HepG2 (cell line): ENCODE results near the gene KLHL17. TPM values are rescaled to one million over a fixed set of nuclear protein-coding genes. Genes with fewer than 3 reads are reported as not detected.

Experiments used
- CTCF ChIP-seq: sonication (generic); formaldehyde crosslinking; IDR thresholded peaks from 2 replicates; pipeline ENCODE4 v1.5.0; 2020; ENCODE audit warnings: mild to moderate bottlenecking, missing genetic modification reagents, moderate library complexity
- FUBP1 ChIP-seq: sonication (generic); formaldehyde crosslinking; IDR thresholded peaks from 2 replicates; pipeline ENCODE4 v1.5.1; 2020; ENCODE audit warnings: missing genetic modification reagents, mild to moderate bottlenecking, borderline replicate concordance
- HNF4G ChIP-seq, 2 experiments: sonication (generic) in 1 of 2; formaldehyde crosslinking in 1 of 2; IDR thresholded peaks; 2 replicates each; pipeline versions ENCODE4 v1.4.0 to v1.6.1; 2011 to 2020; ENCODE audit warnings: borderline replicate concordance in 2 of 2, low read depth in 2 of 2, mild to moderate bottlenecking in 2 of 2, low read length in 1 of 2, missing genetic modification reagents in 1 of 2, moderate library complexity in 1 of 2
- KMT2B ChIP-seq: IDR thresholded peaks from 2 replicates; pipeline ENCODE4 v1.6.1; 2016; ENCODE audit warnings: missing genetic modification reagents, missing compliant biosample characterization
- MED8 ChIP-seq: sonication (generic); formaldehyde crosslinking; IDR thresholded peaks from 2 replicates; pipeline ENCODE4 v1.8.1; 2023; ENCODE audit warnings: mild to moderate bottlenecking, missing genetic modification reagents; ENCODE audit not compliant: insufficient replicate concordance
- MXD1 ChIP-seq: sonication (generic); formaldehyde crosslinking; IDR thresholded peaks from 2 replicates; pipeline ENCODE4 v1.4.0; 2020; ENCODE audit warnings: mild to moderate bottlenecking, missing genetic modification reagents
- NR2C2 ChIP-seq: sonication (generic); formaldehyde crosslinking; IDR thresholded peaks from 2 replicates; pipeline ENCODE4 v1.4.0; 2020; ENCODE audit warnings: missing genetic modification reagents, mild to moderate bottlenecking, moderate library complexity, borderline replicate concordance
- PREB ChIP-seq: sonication (generic); formaldehyde crosslinking; IDR thresholded peaks from 2 replicates; pipeline ENCODE4 v1.4.0; 2020; ENCODE audit warnings: missing genetic modification reagents
- RARA ChIP-seq: IDR thresholded peaks from 2 replicates; pipeline ENCODE4 v1.6.1; 2016; ENCODE audit warnings: missing genetic modification reagents, missing compliant biosample characterization
- ZNF142 ChIP-seq: sonication (generic); formaldehyde crosslinking; IDR thresholded peaks from 2 replicates; pipeline ENCODE4 v1.4.0; 2020; ENCODE audit warnings: missing genetic modification reagents
- ZNF276 ChIP-seq: sonication (generic); formaldehyde crosslinking; IDR thresholded peaks from 2 replicates; pipeline ENCODE4 v1.4.0; 2020; ENCODE audit warnings: mild to moderate bottlenecking, low read depth, missing genetic modification reagents
- ZNF3 ChIP-seq: IDR thresholded peaks from 2 replicates; pipeline ENCODE4 v1.7.0; 2017; ENCODE audit warnings: inconsistent platforms
- ZNF451 ChIP-seq: sonication (generic); formaldehyde crosslinking; IDR thresholded peaks from 2 replicates; pipeline ENCODE4 v1.5.0; 2020; ENCODE audit warnings: mild to moderate bottlenecking, missing genetic modification reagents
- polyA plus RNA-seq, 8 experiments: library from polyadenylated mRNA; depleted of rRNA in 3 of 8; stranded (reverse) in 7 of 8; unstranded in 1 of 8; fragments of >200 nt; fragmentation: Illumina TruSeq in 4 of 8; extraction: Trizol in 4 of 8; gene quantifications; 2 replicates each; pipeline versions ENCODE4 v1.2.1 to v1.2.3, GENCODE V29; 2011 to 2016; ENCODE audit warnings: low read depth in 4 of 8, missing spikeins in 1 of 8, mixed read lengths in 1 of 8; ENCODE audit not compliant: insufficient read depth in 1 of 8
- total RNA-seq, 5 experiments: library from RNA; depleted of rRNA; stranded (reverse); fragments of >200 nt; fragmentation: Illumina TruSeq; extraction: Trizol; gene quantifications; 2 replicates each; pipeline ENCODE4 v1.2.3, GENCODE V29; 2016; ENCODE audit warnings: low read depth in 1 of 5

Gene KLHL17
- total and polyA plus RNA-seq, 2 of the 13 experiments (the other 11 are each of a cell fraction or from before 2014, with no cell fraction given): 9.3 to 24.7 TPM

GRCh38 chr1:960363-961131 is at the start of gene KLHL17 (continued):
- TF ChIP-seq MED8 (CRISPR knock-in tag): no peak
- no peak for TF ChIP-seq FUBP1 (CRISPR knock-in tag)
- TF ChIP-seq ZNF142 (CRISPR knock-in tag): peak; percentile 100
- no peak; the same call in 1 of the 2 replicates for TF ChIP-seq CTCF (CRISPR knock-in tag)
- 0 out of 2 replicates have a peak, but pooled peaks have one; percentile 42 for TF ChIP-seq ZNF451
- peak; percentile 23; the same call in 1 of the 2 replicates for TF ChIP-seq ZNF3
- TF ChIP-seq PREB: no peak
- no peak for TF ChIP-seq ZNF276 (CRISPR knock-in tag)
- no peak for TF ChIP-seq NR2C2 (CRISPR knock-in tag)
- peak; percentile 34; the same call in 1 of the 2 replicates for TF ChIP-seq KMT2B (CRISPR knock-in tag)
- 0 out of 2 replicates have a peak, but pooled peaks have one; percentile 32 for TF ChIP-seq MXD1
- no peak for TF ChIP-seq HNF4G (IDR thresholded peaks at IDR 0.05; ENCODE audit: borderline replicate concordance, low read depth, low read length)
- no peak for TF ChIP-seq HNF4G (CRISPR knock-in tag; IDR thresholded peaks at IDR 0.05; ENCODE audit: borderline replicate concordance, low read depth)
- TF ChIP-seq RARA (CRISPR knock-in tag): 0 out of 2 replicates have a peak, but pooled peaks have one; percentile 11
